HK-2 (cell line): ENCODE results near the gene ESRP2.
A peak's percentile ranks its signal among the peaks of the same experiment; 100 is the strongest.

Source experiments
- DNase-seq: peaks from one replicate; pipeline ENCODE4 v3.0.0-alpha.2; 2018; ENCODE audit not compliant: unreplicated experiment

The ESRP2 gene

GRCh38 chr16:68263559-68264127 is 27.7 kb upstream of the ESRP2 start:
- DNase-seq, result no peak

DNA sequence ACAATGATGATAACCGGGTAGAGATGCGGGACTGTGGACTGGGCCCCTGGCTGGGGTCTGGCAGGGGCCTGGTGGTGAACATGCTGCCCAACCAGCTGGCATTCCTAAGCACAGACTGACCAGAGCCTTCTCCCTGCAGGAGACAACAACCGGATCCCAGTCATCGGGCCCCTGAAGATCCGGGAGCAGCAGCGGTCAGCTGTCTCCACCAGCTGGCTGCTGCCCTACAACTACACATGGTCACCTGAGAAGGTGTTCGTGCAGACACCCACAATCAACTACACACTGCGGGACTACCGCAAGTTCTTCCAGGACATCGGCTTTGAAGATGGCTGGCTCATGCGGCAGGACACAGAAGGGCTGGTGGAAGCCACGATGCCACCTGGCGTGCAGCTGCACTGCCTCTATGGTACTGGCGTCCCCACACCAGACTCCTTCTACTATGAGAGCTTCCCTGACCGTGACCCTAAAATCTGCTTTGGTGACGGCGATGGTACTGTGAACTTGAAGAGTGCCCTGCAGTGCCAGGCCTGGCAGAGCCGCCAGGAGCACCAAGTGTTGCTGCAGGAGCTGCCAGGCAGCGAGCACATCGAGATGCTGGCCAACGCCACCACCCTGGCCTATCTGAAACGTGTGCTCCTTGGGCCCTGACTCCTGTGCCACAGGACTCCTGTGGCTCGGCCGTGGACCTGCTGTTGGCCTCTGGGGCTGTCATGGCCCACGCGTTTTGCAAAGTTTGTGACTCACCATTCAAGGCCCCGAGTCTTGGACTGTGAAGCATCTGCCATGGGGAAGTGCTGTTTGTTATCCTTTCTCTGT is 23.3 kb upstream of the ESRP2 start:
- no peak for DNase-seq

DNA sequence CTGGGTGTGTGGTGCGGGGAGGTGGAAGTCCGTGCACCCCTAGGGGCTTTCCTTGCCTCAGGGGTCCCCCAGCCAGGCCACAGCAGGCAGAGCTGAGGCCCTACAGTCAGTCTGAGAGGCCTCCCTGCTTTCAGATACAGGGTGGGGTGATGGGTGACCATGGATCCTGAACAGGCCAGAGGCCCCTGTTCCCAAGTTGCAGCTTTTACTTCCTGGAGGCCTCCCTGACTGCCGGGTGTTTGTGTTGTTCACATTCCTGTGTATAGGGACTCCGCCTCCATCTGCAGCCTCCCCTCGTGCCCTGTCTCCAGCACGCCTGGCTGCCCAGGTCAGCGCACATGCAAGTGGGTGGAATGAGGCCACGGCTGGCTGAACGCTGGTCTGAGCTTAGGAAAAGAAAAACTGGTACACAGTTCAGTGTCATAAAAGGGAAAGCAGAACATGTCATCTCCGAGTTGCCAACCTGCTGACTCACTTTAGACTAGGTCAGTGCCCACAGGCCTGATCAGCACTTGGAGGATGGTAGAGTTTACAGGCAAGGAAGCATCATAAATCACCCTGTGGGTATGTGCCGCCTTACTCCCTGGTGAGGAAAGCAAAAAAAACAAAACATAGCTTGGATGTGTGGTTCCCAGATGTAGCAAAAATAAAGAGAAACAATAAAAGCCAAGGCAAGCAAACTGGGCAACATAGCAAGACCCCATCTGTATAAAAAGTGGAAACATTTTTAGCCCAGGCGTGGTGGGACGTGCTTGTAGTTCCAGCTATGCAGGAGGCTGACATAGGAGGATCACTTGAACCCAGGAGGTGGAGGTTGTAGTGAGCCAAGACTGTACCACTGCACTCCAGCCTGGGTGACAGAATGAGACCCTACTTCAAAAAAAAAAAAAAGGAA is 22.2 kb upstream of the ESRP2 start:
- peak; percentile 98 for DNase-seq

DNA sequence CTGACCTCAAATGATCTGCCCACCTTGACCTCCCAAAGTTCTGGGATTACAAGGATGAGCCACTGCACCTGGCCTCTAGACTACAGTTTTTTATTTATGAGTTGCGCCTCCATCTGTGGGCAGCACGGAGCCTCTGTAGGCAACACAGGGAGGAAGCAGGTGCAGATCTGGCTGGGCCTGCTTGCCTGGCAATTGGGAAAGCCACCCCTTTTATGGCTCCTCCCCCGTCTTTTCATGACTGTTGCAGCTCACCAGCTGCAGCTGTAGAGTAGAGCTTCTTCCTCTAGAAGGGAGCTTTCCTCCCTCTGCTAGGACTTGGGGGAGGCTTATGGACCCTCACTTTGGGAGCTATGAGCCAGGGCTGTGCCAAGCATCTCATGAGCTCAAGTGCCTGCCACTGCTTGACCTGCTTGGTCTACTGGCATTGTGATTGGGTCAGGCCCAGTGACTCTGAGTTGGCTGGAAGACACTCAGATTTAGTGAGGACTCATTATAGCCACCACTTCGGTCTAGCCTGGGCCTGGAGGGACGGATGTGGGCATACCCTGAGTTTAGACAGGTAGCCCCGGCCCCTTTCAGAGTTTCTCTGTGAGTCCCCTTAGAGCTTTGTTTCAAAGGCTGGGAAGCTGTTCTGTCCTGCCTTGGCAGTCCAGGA is 21.5 kb upstream of the ESRP2 start:
- DNase-seq, result peak; percentile 47

- DNase-seq, result no peak
Observed at GRCh38 chr16:68255712-68256111, 19.8 kb upstream of the ESRP2 start.

DNA sequence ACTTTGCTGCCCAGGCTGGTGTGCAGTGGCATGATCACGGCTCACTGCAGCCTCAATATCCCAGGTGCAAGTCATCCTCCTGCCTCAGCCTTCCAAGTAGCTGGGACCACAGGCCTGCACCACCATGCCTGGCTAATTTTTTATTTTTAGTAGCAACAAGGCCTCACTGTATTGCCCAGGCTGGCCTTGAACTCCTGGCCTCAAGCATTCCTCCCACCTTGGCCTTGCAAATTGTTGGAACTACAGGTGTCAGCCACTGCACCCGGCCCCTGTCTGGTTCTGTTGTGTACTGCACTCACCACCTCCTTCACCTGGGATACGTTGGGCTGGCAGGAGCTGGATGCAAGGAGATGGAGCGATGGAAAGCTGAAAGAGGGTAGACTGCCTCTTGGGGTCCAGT is 17.8 kb upstream of the ESRP2 start:
- DNase-seq, result no peak

GRCh38 chr16:68252383-68252782 is 16.5 kb upstream of the ESRP2 start:
- no peak for DNase-seq

GRCh38 chr16:68251832-68252231 is 15.9 kb upstream of the ESRP2 start:
- DNase-seq, result no peak

DNA sequence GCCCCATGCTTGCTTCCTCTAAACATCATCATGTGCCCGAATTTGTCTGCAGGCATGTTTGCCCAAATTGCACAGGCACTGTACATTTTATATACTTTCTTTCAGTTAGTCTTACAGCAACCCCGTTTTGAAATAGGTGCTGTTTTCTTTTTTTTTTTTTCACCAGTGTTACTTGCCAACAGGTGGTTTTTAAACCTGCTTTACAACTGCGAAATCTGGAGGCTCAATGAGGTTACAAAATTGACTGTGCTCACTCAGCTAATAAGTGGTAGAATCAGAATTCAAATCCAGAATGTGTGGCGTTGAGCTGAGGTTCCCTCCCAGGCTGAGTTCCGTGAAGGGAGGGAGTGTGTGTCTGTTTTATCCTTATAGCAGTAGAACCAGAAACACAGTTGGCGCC is 15.0 kb upstream of the ESRP2 start:
- no peak for DNase-seq

- no peak for DNase-seq
Observed at GRCh38 chr16:68249371-68249770, 13.4 kb upstream of the ESRP2 start.

GRCh38 chr16:68247932-68248331 is 12.0 kb upstream of the ESRP2 start:
- no peak for DNase-seq

- no peak for DNase-seq
Observed at GRCh38 chr16:68247400-68247799, 11.5 kb upstream of the ESRP2 start.

GRCh38 chr16:68246666-68247065 is 10.7 kb upstream of the ESRP2 start:
- no peak for DNase-seq

GRCh38 chr16:68246121-68246520 is 10.2 kb upstream of the ESRP2 start:
- no peak for DNase-seq

GRCh38 chr16:68244903-68245853 is 9.3 kb upstream of the ESRP2 start, which contains the start of gene PLA2G15:
Gene PLA2G15 (plus strand): TSS chr16:68245373. CDS start chr16:68245427, 54 bp downstream.
- DNase-seq, result peak; percentile 97

DNA sequence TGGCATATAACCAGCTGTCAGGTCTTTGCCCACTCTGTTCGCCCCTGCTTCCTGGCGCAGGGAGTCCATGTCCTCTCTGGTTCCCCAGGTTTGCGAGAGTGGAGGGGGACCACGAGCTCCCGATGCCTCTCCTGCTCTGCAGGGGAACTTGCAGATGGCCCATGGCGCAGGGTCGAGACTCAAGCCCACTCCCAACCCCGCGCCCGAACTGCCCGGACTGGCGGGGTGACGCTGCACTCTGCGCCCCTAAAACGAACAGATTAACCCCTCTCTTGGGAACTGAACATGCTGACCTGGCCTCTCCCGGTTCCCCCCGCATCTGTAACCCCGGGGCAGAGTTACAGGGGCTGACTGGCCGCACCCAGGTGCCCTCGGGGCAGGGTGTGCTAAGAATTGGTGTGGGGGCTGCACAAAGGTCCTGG is 8.6 kb upstream of the ESRP2 start:
- DNase-seq, result no peak

DNA sequence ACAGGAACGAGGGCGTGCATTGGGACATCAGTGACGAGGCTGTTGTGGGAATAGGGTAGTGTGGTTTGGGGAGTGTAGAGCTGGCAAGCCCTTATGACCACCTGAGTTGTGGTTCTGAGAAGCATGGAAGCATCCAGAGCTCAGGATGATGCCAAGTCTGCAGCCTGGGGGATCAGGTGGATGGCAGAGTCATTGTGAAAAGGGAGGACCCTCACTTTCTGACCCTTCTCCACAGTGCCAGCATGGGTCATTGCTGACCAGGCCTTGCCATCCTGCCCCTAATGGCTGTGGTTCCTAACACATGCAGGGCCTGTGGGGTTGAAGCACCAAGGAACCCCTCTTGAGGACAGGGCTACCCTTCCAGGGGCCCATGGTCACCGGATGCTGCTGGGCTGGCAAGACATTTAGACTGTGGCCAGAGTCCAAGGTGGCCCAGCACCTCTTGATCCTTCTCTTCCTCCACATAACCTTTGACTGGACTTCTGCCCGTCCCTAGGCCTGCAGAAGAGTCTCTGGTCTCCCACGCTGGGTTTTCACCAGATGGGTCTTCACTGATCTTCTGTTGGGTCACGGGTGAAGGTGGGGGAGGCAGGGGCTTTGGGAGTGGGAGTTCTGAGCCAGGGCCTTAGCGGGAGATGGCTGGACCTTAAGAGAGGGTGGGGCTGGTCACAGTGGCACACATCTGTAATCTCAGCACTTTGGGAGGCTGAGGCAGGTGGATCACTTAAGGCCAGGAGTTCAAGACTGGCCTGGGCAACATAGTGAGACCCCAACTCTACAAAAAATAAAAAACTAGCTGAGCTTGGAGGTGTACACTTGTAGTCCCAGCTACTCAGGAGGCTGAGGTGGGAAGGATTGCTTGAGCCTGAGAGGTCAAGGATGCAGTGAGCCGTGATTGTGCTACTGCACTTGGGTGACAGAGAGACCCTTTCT is 7.3 kb upstream of the ESRP2 start:
- DNase-seq, result no peak

DNA sequence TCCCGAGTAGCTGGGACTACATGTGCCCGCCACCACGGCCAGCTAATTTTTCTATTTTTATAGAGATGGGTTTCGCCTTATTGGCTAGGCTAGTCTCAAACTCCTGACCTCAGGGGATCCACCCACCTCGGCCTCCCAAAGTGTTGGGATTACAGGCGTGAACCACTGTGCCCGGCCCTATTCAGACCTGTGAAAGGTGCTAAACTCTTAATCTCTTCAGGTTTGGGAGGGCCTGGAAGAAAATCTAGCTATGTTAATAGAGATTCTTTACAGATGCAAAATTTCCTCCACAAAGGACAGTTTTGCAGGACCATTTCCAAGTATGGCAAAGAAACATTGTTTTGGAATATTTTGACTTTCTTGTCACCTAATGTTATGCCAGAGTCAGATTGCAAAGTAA is 6.2 kb upstream of the ESRP2 start:
- no peak for DNase-seq

DNA sequence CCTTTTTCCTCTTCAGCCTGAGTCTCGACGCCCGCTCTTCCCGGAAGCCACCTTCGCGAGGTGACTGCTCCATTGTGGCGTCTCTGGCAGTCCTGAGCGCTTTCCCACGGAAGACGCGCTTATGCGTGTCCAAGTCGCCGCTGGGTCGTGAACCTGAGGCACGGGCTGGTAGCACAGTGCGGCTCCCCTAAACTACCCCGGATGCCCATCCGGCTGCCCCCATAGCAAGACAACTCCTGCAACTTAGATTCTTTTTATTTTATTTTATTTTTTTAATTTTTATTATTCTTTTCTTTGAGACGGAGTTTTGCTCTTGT is 2.1 kb upstream of the ESRP2 start:
- no peak for DNase-seq
